Myocyte (in vitro differentiated cells): ENCODE results near the gene UBQLN4. TPM values are rescaled to one million over a fixed set of nuclear protein-coding genes. Genes with fewer than 3 reads are reported as not detected.
A peak's percentile ranks its signal among the peaks of the same experiment; 100 is the strongest.
"Not testable (repeated sequence)": the region's sequence is repeated elsewhere in the genome, so short reads cannot be mapped to it uniquely, and the experiment has no call there.

ENCODE experiments used
- DNase-seq: peaks from one replicate; pipeline ENCODE4 v3.0.0-alpha.2; 2012; ENCODE audit warnings: low read depth
- total RNA-seq: library from RNA; depleted of rRNA; stranded (reverse); fragments of >200 nt; gene quantifications from 2 replicates; pipeline ENCODE4 v1.2.3, GENCODE V29; 2014

The UBQLN4 gene
- total RNA-seq, 1 donor from 2014 or later, result 65.3 TPM

GRCh38 chr1:156062189-156062588, 8.6 kb upstream of the UBQLN4 start:
- DNase-seq, result no peak

DNA sequence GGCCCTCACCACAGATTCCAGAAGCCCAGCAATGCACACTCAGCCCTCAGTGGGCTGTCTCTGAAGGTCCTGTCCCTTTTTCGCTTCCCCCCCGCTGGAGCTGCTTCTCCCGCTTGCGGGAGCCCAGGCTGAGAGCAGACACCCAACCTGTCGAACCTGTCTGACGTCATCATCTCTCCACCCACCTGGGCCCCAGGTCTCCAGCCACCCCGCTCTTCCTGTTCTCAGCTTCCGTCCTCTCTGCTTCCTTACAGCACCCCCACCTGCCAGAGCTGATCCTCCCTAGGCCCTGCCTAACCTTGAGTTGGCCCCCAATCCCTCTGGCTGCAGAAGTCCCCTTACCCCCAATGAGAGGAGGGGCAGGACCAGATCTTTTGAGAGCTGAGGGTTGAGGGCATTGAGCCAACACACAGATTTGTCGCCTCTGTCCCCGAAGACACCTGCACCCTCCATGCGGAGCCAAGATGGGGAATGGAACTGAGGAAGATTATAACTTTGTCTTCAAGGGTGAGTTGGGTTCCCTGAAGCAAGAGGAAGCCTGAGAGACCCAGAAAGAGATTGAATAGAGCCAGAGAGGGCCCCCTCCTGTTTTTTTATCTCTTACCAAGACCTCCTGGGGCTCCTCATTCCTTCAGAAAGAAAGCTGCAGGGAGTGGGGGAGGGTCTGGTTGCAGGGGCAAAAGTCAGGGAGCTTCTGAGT, 7.5 kb upstream of the UBQLN4 start, which contains the start of gene RAB25:
Gene RAB25, plus strand, starts transcription at position 224 of the 700 bp plus-strand sequence. Its CDS starts 241 bp downstream, at position 465.
- no peak for DNase-seq

GRCh38 chr1:156056326-156056849, 2.8 kb upstream of the UBQLN4 start:
- DNase-seq, result no peak

GRCh38 chr1:156055281-156056048, 1.9 kb upstream of the UBQLN4 start:
- DNase-seq, result no peak

DNA sequence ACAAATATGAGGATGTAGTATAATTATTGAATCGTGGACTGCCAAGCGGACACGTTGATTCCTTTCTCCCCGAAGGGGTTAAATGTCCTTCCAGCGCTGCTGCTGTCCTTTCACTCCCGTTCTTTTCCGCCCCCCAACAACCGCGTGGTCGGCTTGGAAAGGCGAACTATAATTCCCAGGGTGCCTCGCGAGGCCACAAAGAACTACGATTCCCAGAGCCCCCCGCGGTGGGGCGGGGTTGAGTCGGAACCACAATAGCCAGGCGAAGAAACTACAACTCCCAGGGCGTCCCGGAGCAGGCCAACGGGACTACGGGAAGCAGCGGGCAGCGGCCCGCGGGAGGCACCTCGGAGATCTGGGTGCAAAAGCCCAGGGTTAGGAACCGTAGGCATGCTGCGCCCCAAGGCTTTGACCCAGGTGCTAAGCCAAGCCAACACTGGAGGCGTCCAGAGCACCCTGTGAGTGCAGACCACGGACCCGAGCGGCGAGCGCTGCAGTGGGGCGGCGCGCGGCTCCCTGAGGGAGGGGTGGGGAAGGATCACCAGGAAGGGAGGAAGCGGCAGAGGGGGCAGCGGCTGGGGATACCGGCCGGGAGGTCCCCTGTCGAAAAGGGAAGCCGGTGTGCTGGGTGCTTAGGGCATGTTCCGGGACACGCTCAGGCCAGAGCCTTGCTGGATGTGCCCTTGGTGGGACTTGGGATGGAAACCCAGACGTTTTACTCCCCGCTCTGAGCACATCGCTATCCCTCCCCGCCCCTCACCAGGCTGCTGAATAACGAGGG, 1.1 kb upstream of the UBQLN4 start, which contains the start of gene LAMTOR2:
Gene LAMTOR2, plus strand, starts transcription at position 283 of the 781 bp plus-strand sequence. Its CDS starts 108 bp downstream, at position 391.
- DNase-seq, result peak; percentile 99

DNA sequence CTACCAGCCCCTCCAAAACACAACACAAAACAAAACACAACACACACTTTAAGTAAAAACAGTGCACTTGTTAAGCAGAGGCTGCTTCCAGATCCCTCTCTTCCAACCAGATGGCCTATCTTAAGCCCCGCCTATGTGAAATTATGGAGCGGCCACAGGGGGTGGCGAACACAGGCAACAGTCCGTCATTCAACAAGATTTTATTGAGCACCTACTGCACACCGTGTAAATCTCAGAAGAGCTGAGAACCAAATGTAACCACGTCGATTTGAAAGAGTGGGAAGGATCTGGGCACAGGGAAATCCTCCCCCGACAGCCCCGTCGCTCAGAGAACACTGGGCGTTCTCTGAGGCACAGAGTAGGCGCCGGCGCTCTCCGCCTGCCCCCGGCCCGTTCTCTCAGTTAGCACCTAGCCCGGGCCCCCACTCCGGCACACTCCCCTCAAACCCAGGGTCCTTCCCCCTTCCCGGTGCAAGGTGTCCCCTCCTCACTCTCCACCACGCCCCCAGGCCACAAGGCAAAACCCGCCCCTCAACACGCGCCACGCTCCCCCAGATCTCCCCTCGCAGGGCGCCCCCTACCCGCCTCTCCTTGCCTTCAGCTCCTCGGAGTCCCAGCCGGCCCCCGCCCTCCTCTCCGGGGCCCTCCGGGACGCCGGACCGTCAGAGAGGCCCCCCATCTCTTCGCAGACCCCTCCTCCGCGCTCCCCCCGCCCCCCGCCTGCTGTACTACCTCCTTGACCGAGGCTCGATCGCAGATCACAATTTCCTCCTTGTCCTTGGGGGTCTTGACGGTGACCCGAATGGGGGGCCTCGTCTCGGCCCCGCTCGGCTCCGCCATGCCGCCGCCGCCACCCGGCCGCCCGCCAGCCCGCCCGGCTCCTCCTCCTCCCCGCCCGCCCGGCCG, 483 bp downstream of the UBQLN4 start:
- DNase-seq, result peak; percentile 72

- no peak for DNase-seq
These were observed 2.4 kb downstream of the UBQLN4 start for GRCh38 chr1:156051011-156051725.

GRCh38 chr1:156050376-156050775, 3.2 kb downstream of the UBQLN4 start:
- DNase-seq, result peak; percentile 98

- peak; percentile 17 for DNase-seq
These were observed 4.8 kb downstream of the UBQLN4 start for GRCh38 chr1:156048663-156049258.

- no peak for DNase-seq
These were observed 8.5 kb downstream of the UBQLN4 start for GRCh38 chr1:156045076-156045475.

DNA sequence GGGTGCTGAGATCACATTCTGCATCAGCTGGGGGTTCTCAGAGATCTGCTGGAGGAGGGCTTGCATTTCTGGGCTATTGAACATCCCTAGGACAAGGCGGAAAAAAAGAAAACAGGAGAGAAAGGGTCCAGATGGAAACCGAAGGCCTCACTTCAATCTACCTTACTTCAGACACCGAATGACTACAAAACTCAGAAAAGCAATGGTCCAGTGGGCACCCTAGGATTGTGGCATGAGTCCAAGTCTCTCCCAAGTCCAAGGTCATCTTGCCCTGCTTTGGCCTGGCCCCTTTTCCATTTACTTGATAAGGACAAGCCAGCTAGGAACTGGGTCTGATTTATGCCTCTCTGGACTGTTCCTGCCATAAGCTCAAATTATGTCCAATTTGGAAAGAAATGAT, 10.8 kb downstream of the UBQLN4 start:
- DNase-seq, result no peak

DNA sequence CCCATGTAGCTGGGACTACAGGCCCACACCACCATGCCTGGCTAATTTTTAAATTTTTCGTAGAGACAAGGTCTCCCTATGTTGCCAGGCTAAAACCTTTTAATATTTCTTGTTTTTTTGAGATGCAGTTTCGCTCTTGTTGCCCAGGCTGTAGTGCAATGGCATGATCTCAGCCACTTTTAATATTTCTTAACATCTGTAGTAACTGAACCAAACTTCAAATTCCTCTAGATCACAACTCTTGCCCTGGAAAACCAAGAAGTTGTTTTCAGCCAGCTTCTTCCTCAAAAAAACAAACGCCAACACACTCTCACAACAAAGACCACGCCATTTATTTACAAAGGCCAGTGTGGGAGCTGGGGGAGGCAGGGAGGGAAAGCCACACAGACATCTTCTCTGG, 18.6 kb downstream of the UBQLN4 start:
- not testable (repeated sequence) for DNase-seq

DNA sequence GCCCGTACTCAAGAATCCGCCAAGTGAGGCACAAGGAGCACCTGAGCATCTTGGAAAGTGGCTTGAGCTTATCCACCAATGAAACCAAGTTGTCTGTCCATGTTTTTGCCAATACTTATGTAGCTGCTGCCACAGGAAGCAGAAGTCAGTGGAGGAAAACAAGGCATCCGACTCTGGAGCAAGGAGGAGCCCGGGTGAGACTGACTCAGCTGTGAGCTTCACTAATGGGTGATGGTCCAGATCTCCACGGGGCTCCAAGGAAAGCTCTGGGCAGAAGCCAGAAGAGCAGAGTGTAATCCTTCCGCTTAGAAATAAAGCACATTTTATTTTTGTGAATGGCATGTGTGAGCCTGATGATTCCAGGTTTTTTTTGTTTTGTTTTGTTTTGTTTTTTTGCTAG, 20.6 kb downstream of the UBQLN4 start:
- peak; percentile 22 for DNase-seq

- DNase-seq, result no peak
These were observed 27.0 kb downstream of the UBQLN4 start for GRCh38 chr1:156026588-156026987.

DNA sequence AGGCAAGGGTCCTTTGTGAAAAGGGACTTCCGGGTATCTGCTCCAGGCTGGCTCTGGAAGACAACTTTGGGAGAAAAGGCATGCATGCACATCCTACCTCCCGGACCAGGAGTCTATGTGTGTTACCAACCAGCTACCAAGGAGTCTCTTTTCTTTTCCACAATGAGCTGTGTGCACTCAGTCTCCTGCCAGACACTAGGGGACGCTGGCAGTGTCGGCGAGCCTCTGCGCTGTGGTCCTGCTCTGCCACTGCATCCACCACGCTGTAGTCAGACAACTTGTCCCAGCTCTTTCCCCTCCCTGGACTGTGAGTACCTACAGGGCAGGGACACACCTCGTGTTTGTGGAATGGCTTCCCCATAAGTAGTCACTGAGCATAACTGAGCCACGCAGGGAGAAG, 27.7 kb downstream of the UBQLN4 start:
- DNase-seq, result no peak

DNA sequence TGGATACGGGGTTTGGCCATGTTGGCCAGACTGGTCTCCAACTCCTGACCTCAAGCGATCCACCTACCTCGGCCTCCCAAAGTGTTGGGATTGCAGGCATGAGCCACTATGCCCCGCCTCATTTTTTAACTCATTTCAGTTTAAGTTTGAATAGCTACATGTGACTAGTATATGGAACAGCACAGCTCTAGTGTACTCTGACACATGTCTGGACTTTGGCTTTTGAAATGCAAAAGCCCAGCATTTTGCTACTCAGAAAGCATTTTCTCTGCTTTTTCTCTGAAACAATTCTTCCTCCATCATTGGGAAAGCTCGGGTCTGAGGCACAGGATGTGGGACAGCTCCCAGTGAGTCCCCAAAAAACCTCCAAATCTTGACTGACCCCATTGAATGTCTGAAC, 28.8 kb downstream of the UBQLN4 start:
- DNase-seq, result no peak

GRCh38 chr1:156021954-156022353, 31.6 kb downstream of the UBQLN4 start:
- DNase-seq, result no peak

- no peak for DNase-seq
These were observed 32.5 kb downstream of the UBQLN4 start for GRCh38 chr1:156021093-156021428.
